A549 (cell line): ENCODE results near the gene UGT1A10. TPM values are rescaled to one million over a fixed set of nuclear protein-coding genes. Genes with fewer than 3 reads are reported as not detected.

Experiments
- ATAC-seq, 2 experiments: fragments of 200-7000 bp in 1 of 2; fragments of >200 bp in 1 of 2; cut with Nextera tagmentation in 1 of 2; cut with Tn5 transposase in 1 of 2; 3 replicates each; pipeline versions ENCODE4 v1.8.0 to v1.9.1; 2018 to 2020; ENCODE audit warnings: mild to moderate bottlenecking in 1 of 2, moderate library complexity in 1 of 2
- CTCF ChIA-PET: fragments of 300-600 bp; sonication (Branson Sonifier 250); formaldehyde crosslinking; extraction: SDS; loops from one replicate; lab custom pipeline; 2021; ENCODE audit warnings: antibody characterized with exemption, inconsistent platforms; lab: Yijun Ruan, JAX
- POLR2A ChIA-PET: fragments of 350-600 bp; formaldehyde crosslinking; extraction: SDS; loops from one replicate; lab custom pipeline; 2021; ENCODE audit warnings: antibody characterized with exemption, inconsistent platforms; lab: Yijun Ruan, JAX
- DNase-seq, 2 experiments: peaks; one replicate each; pipeline versions ENCODE4 v3.0.0 to v3.0.0-alpha.2; 2011 to 2016; ENCODE audit warnings: low read depth in 1 of 2, low spot score in 1 of 2
- FAIRE-seq: peaks from 2 replicates; lab custom pipeline; 2011; peaks lifted over from hg19 to GRCh38; lab: Jason Lieb, UNC
- H3K27ac ChIP-seq, 2 experiments: fragments of >200 bp; sonication (Bioruptor Twin); formaldehyde crosslinking; 3 replicates each; pipeline ENCODE4 v1.5.1; 2016 to 2017
- H3K4me1 ChIP-seq: fragments of >200 bp; sonication (Bioruptor Twin); formaldehyde crosslinking; 3 replicates; pipeline ENCODE4 v1.6.1; 2016
- H3K4me2 ChIP-seq: fragments of >200 bp; sonication (Bioruptor Twin); formaldehyde crosslinking; 3 replicates; pipeline ENCODE4 v1.6.1; 2016
- H3K4me3 ChIP-seq: fragments of >200 bp; sonication (Bioruptor Twin); formaldehyde crosslinking; 3 replicates; pipeline ENCODE4 v1.5.1; 2016
- H3K9me3 ChIP-seq: fragments of >200 bp; sonication (Bioruptor Twin); formaldehyde crosslinking; 3 replicates; pipeline ENCODE4 v1.6.1; 2016
- BCL3 ChIP-seq: fragments of >200 bp; sonication (Bioruptor Twin); formaldehyde crosslinking; IDR thresholded peaks from 3 replicates; pipeline ENCODE4 v1.6.1; 2016
- BHLHE40 ChIP-seq: IDR thresholded peaks from 2 replicates; pipeline ENCODE4 v1.6.1; 2012; ENCODE audit warnings: low read depth, low read length, inconsistent platforms
- CHD4 ChIP-seq: fragments of 200-600 bp; sonication (generic); IDR thresholded peaks from 2 replicates; pipeline ENCODE4 v1.6.1; 2016; ENCODE audit warnings: antibody characterized with exemption, mild to moderate bottlenecking, borderline replicate concordance
- FOSB ChIP-seq: fragments of 250-450 bp; sonication (Bioruptor Pico); IDR thresholded peaks from 2 replicates; pipeline ENCODE4 v1.5.0; 2020; ENCODE audit warnings: mild to moderate bottlenecking, moderate library complexity
- HDAC2 ChIP-seq: fragments of 200-600 bp; sonication (generic); IDR thresholded peaks from 2 replicates; pipeline ENCODE4 v1.6.1; 2016
- HOXB13 ChIP-seq: fragments of 250-450 bp; sonication (Bioruptor Pico); IDR thresholded peaks from 2 replicates; pipeline ENCODE4 v1.5.0; 2020; ENCODE audit warnings: low read depth, mild to moderate bottlenecking, moderate library complexity
- JUN ChIP-seq, 2 experiments: fragments of >200 bp; sonication (Bioruptor Twin); formaldehyde crosslinking; IDR thresholded peaks; 2 replicates in 1 of 2; 3 replicates in 1 of 2; pipeline ENCODE4 v1.6.1; 2016 to 2017
- JUNB ChIP-seq: fragments of >200 bp; sonication (Bioruptor Twin); formaldehyde crosslinking; IDR thresholded peaks from 2 replicates; pipeline ENCODE4 v1.6.1; 2016
- MAZ ChIP-seq: fragments of 150-350 bp; IDR thresholded peaks from 2 replicates; pipeline ENCODE4 v1.6.1; 2014; ENCODE audit warnings: antibody characterized with exemption, low read depth, low read length, borderline replicate concordance
- NPAS2 ChIP-seq: fragments of 250-450 bp; sonication (Bioruptor Pico); IDR thresholded peaks from 2 replicates; pipeline ENCODE4 v1.8.0; 2022; ENCODE audit warnings: mild to moderate bottlenecking, moderate library complexity, borderline replicate concordance
- POLR2A ChIP-seq: IDR thresholded peaks from 2 replicates; pipeline ENCODE4 v1.6.1; 2012; ENCODE audit warnings: mild to moderate bottlenecking, low read length
- POLR2AphosphoS2 ChIP-seq: conservative IDR thresholded peaks from 2 replicates; pipeline ENCODE4 v1.6.1; 2012; ENCODE audit warnings: low read length, improper control_type of control experiment, inconsistent platforms
- RARB ChIP-seq: fragments of 250-450 bp; sonication (Bioruptor Pico); IDR thresholded peaks from 2 replicates; pipeline ENCODE4 v1.8.0; 2021; ENCODE audit warnings: mild to moderate bottlenecking, moderate library complexity
- SREBF2 ChIP-seq: fragments of 450-650 bp; IDR thresholded peaks from 2 replicates; pipeline ENCODE4 v1.6.1; 2014; ENCODE audit warnings: mild to moderate bottlenecking, moderate library complexity
- TP53 ChIP-seq: fragments of 250-450 bp; sonication (Bioruptor Pico); IDR thresholded peaks from 2 replicates; pipeline ENCODE4 v1.5.0; 2021; ENCODE audit warnings: mild to moderate bottlenecking, moderate library complexity
- ZNF302 ChIP-seq: fragments of 250-450 bp; sonication (Bioruptor Pico); IDR thresholded peaks from 2 replicates; pipeline ENCODE4 v1.9.0; 2021; ENCODE audit warnings: inconsistent platforms, mild to moderate bottlenecking, moderate library complexity
- WGBS: methylation state at CpG from one replicate; pipeline ENCODE4 v1.1.6; 2017; ENCODE audit errors: missing lambda C conversion rate; 5-methylcytosine and 5-hydroxymethylcytosine counted together
- polyA plus RNA-seq, 4 experiments: library from polyadenylated mRNA; depleted of rRNA in 3 of 4; stranded (reverse); fragments of >200 nt; fragmentation: RNase III in 1 of 4; extraction: RNeasy Plus Mini Kit Qiagen cat#74134 plus additional on column Dnase treatment in 1 of 4; gene quantifications; 2 replicates in 3 of 4; 3 replicates in 1 of 4; pipeline ENCODE4 v1.2.3, GENCODE V29; 2011 to 2017
- TF ChIP-seq, protein P1 (sequence below): fragments of 250-450 bp; sonication (Bioruptor Pico); IDR thresholded peaks from 2 replicates; pipeline ENCODE4 v1.5.0; 2020; ENCODE audit warnings: low read depth, mild to moderate bottlenecking, moderate library complexity
- TF ChIP-seq, protein P2 (sequence below): fragments of >200 bp; sonication (Bioruptor Twin); formaldehyde crosslinking; IDR thresholded peaks from 3 replicates; pipeline ENCODE4 v1.5.1; 2016

Gene UGT1A10
- polyA plus RNA-seq, 2 of the 4 experiments (the other 2 are of a cell fraction): 0.10 TPM; not detected in 1

DNA sequence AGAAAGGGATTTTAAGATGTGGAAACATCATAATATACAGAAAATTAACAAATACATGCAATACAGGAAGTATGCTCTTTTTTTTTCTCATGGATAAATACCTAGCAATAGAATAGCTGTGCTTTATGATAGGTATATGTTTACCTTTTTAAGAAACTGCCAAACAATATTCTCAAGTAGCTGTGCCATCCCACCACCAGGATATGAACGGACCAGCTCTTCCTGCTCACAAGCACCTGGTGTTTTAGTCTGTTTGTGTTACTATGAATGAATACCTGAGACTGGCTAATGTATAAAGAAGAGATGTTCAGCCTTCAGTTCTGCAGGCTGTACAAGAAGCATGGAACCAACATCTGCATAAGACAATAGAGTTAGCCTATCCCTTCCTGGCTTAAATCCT, 38.7 kb upstream of the UGT1A10 start:
- ChIA-PET POLR2A (no interaction called here), CTCF (interaction anchor here (1.3 kb wide), 1 partner anchor 114 kb away, joined by 4 read pairs; no protein-coding TSS in a partner anchor)
- TF ChIP-seq FOSB: no peak
- TF ChIP-seq, all 56 proteins: peak for 0
- Histone ChIP-seq H3K27ac (peak overlapping the region; percentile 56 to 76; a peak in 3 of 6 replicates), H3K4me1 (peaks cover 21% of the 10 kb centered on the region), H3K4me3 (no peak overlapping the region), H3K4me2 (no peak overlapping the region), H3K9me3 (peaks cover 8% of the 10 kb centered on the region; the same call in 2 of the 3 replicates)
- 61% methylated on average over 1 of the region's 1 CpG for WGBS
- ATAC-seq (no peak), DNase-seq (no peak), FAIRE-seq (no peak)

DNA sequence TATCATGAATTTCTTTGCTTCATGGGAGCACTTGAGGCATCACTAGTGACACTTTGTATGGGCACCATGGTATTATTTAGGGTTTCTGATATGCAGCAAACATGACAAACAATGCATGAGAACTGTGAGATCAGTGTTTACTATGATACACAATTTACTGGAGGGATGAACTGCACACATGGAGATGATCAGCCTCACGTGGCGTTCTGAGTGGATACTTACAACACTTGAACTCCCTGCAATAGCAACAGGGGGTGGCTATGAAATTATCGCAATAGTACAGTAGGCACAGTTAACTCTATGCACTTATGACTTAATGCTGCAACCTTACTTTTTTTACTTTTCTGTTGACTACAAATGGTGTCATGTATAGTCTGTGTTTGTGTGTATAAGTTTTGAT, 37.3 kb upstream of the UGT1A10 start:
- ATAC-seq (no peak), FAIRE-seq (no peak), DNase-seq (no peak)
- CTCF ChIA-PET: no interaction called here
- H3K27ac ChIP-seq: peak overlapping the region; percentile 56 to 76; a peak in 5 of 6 replicates
- peaks cover 21% of the 10 kb centered on the region for H3K4me1 ChIP-seq
- peaks cover 14% of the 10 kb centered on the region; the same call in 2 of the 3 replicates for H3K9me3 ChIP-seq
- TF ChIP-seq RARB: no peak
- no peak for TF ChIP-seq HDAC2
- TF ChIP-seq ZNF302 (CRISPR knock-in tag): no peak
- TF ChIP-seq JUNB: no peak
- TF ChIP-seq, protein P1, sequence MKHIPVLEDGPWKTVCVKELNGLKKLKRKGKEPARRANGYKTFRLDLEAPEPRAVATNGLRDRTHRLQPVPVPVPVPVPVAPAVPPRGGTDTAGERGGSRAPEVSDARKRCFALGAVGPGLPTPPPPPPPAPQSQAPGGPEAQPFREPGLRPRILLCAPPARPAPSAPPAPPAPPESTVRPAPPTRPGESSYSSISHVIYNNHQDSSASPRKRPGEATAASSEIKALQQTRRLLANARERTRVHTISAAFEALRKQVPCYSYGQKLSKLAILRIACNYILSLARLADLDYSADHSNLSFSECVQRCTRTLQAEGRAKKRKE (CRISPR knock-in tag): no peak
- no peak for TF ChIP-seq NPAS2 (CRISPR knock-in tag)
- TF ChIP-seq POLR2AphosphoS2: no peak
- TF ChIP-seq, protein P2, sequence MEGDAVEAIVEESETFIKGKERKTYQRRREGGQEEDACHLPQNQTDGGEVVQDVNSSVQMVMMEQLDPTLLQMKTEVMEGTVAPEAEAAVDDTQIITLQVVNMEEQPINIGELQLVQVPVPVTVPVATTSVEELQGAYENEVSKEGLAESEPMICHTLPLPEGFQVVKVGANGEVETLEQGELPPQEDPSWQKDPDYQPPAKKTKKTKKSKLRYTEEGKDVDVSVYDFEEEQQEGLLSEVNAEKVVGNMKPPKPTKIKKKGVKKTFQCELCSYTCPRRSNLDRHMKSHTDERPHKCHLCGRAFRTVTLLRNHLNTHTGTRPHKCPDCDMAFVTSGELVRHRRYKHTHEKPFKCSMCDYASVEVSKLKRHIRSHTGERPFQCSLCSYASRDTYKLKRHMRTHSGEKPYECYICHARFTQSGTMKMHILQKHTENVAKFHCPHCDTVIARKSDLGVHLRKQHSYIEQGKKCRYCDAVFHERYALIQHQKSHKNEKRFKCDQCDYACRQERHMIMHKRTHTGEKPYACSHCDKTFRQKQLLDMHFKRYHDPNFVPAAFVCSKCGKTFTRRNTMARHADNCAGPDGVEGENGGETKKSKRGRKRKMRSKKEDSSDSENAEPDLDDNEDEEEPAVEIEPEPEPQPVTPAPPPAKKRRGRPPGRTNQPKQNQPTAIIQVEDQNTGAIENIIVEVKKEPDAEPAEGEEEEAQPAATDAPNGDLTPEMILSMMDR: no peak
- TF ChIP-seq SREBF2: no peak
- no peak for TF ChIP-seq MAZ
- no peak for TF ChIP-seq TP53 (CRISPR knock-in tag)
- no peak for TF ChIP-seq BHLHE40
- TF ChIP-seq HOXB13 (CRISPR knock-in tag): no peak
- TF ChIP-seq, all 56 proteins: peak for 0
- H3K4me2 ChIP-seq: peak overlapping the region; percentile 65
- POLR2A ChIA-PET: no interaction called here
- 82% methylated on average over 3 of the region's 3 CpGs for WGBS
- H3K4me3 ChIP-seq: no peak overlapping the region

GRCh38 chr2:233600386-233600785, 35.9 kb upstream of the UGT1A10 start:
- FAIRE-seq: no peak
- POLR2A ChIA-PET: no interaction called here
- CTCF ChIA-PET: no interaction called here
- no peak for ATAC-seq
- Histone ChIP-seq H3K27ac (peak overlapping the region in 1 of 2 experiments; percentile 42; a peak in 3 of 6 replicates), H3K4me3 (no peak overlapping the region), H3K9me3 (peaks cover 11% of the 10 kb centered on the region; the same call in 2 of the 3 replicates), H3K4me1 (peaks cover 21% of the 10 kb centered on the region), H3K4me2 (no peak overlapping the region)
- 59% methylated on average over 2 of the region's 2 CpGs for WGBS
- DNase-seq: no peak
- TF ChIP-seq JUN (IDR thresholded peaks at IDR 0.05): no peak
- no peak for TF ChIP-seq SREBF2
- TF ChIP-seq RARB: no peak
- TF ChIP-seq TP53 (CRISPR knock-in tag): no peak
- TF ChIP-seq NPAS2 (CRISPR knock-in tag): no peak

DNA sequence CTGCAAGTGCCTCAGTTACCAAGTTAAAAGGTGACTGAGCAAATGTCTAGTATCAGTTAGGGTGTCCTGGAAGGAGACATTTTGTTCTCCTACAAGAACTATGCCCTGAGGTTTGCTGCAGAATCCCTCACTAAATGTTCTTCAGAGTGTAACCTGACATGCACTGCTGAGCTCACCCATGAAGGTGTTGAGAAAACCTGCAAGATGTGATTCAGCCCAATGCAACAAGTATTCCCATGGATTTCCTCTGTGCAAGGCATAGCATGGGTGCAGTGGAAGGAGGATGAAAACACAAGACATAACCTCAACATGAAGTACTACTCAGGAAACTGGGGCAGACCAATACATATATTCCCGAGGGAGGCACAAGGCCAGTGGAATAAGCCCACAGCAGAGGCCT, 34.2 kb upstream of the UGT1A10 start:
- FAIRE-seq (no peak), ATAC-seq (no peak), DNase-seq (no peak)
- POLR2A ChIA-PET: no interaction called here
- Histone ChIP-seq H3K4me2 (no peak overlapping the region), H3K9me3 (peaks cover 6% of the 10 kb centered on the region; the same call in 2 of the 3 replicates), H3K27ac (peak overlapping the region in 1 of 2 experiments; percentile 38; a peak in 1 of 6 replicates), H3K4me3 (no peak overlapping the region), H3K4me1 (peaks cover 21% of the 10 kb centered on the region)
- no peak for TF ChIP-seq POLR2A
- no peak for TF ChIP-seq BHLHE40
- TF ChIP-seq CHD4: no peak
- TF ChIP-seq BCL3: no peak
- WGBS: 72% methylated on average over 1 of the region's 1 CpG
- CTCF ChIA-PET: interaction anchor here (0.6 kb wide), 2 partner anchors 15 to 1808 kb away, joined by 3 to 4 read pairs; no protein-coding TSS in a partner anchor
